NCI-H526 treated with DMSO at 0.1 percent for 48 hours (cell line): ENCODE results near the gene SLC43A2.

Experiments used
- DNase-seq: peaks from one replicate; lab custom pipeline; 2025; lab: John Stamatoyannopoulos, UW

SLC43A2 gene

GRCh38 chr17:1562176-1562643, 66.4 kb downstream of the SLC43A2 start:
- DNase-seq, result no peak

GRCh38 chr17:1561420-1562175, 67.0 kb downstream of the SLC43A2 start:
- no peak for DNase-seq

- DNase-seq, result no peak
Measured at GRCh38 chr17:1560858-1561355, 67.7 kb downstream of the SLC43A2 start.

- no peak for DNase-seq
Measured at GRCh38 chr17:1560101-1560857, 68.4 kb downstream of the SLC43A2 start.

- DNase-seq, result no peak
Measured at GRCh38 chr17:1559047-1560043, 69.3 kb downstream of the SLC43A2 start.

GRCh38 chr17:1558401-1558800, 70.2 kb downstream of the SLC43A2 start:
- no peak for DNase-seq

- no peak for DNase-seq
Measured at GRCh38 chr17:1557355-1558095, 71.1 kb downstream of the SLC43A2 start.

- DNase-seq, result no peak
Measured at GRCh38 chr17:1555651-1556471, 72.8 kb downstream of the SLC43A2 start.

- no peak for DNase-seq
Measured at GRCh38 chr17:1554751-1555540, 73.7 kb downstream of the SLC43A2 start.

GRCh38 chr17:1553354-1554266, 75.0 kb downstream of the SLC43A2 start:
- no peak for DNase-seq

- DNase-seq, result no peak
Measured at GRCh38 chr17:1552932-1553331, 75.7 kb downstream of the SLC43A2 start.

GRCh38 chr17:1551741-1552140, 76.9 kb downstream of the SLC43A2 start:
- no peak for DNase-seq

GRCh38 chr17:1548032-1548431, 80.6 kb downstream of the SLC43A2 start:
- DNase-seq, result no peak

GRCh38 chr17:1546292-1546922, 82.2 kb downstream of the SLC43A2 start:
- DNase-seq, result no peak

GRCh38 chr17:1545618-1546017, 83.0 kb downstream of the SLC43A2 start:
- no peak for DNase-seq

GRCh38 chr17:1542316-1542715, 86.3 kb downstream of the SLC43A2 start:
- DNase-seq, result no peak

GRCh38 chr17:1541367-1541904, 87.2 kb downstream of the SLC43A2 start:
- no peak for DNase-seq

- DNase-seq, result no peak
Measured at GRCh38 chr17:1539811-1540210, 88.8 kb downstream of the SLC43A2 start.
